B cell (primary cell): ENCODE measurements around the gene DHX8.

Experiments
- CTCF ChIP-seq: fragments of 200-600 bp; IDR thresholded peaks from one replicate; pipeline ENCODE4 v1.8.0; 2022; ENCODE audit warnings: antibody characterized with exemption, mild to moderate bottlenecking
- EZH2 ChIP-seq: IDR thresholded peaks from 2 replicates; pipeline ENCODE4 v1.6.1; 2012; ENCODE audit warnings: borderline replicate concordance, low read depth, mild to moderate bottlenecking, moderate library complexity, low read length; ENCODE audit not compliant: insufficient read depth, poor library complexity, severe bottlenecking

- TF ChIP-seq CTCF (no peak), EZH2 (no peak)
These were observed 69.8 kb downstream of the DHX8 start for GRCh38 chr17:43553573-43553972.
